ENCODE data around the gene VPS13A. TPM values are rescaled to one million over a fixed set of nuclear protein-coding genes. Genes with fewer than 3 reads are reported as not detected.

Gene VPS13A
- total RNA-seq, 4 donors from 2014 or later = 16.4 to 51.0 (median 29.4) TPM

GRCh38 chr9:77304543-77304942 is 127.2 kb downstream of the VPS13A start:
- Histone ChIP-seq H3K36me3 (peaks cover 0 to 4% of the 10 kb centered on the region in 2 donors), H3K27ac (no peak overlapping the region), H3K9me3 (no peaks in the 10 kb centered on the region), H3K4me3 (no peak overlapping the region), H3K27me3 (no peaks in the 10 kb centered on the region), H3K4me1 (no peaks in the 10 kb centered on the region)
- in situ Hi-C loops (cut with MboI; ENCODE audit: low sequenced_read_pairs in 4 of 4) = no loop called here
- ATAC-seq = no peak
- TF ChIP-seq POLR2A (IDR thresholded peaks at IDR 0.05) (no peak), CTCF (IDR thresholded peaks at IDR 0.05 in 4 of 5, conservative IDR thresholded peaks at IDR 0.05 in 1 of 5) (no peak)
- DNase-seq = no peak
- intact Hi-C loops (cut with DNase I; ENCODE audit: low total_unique reads) = no loop called here

GRCh38 chr9:77305622-77306400 is 128.5 kb downstream of the VPS13A start:
- Histone ChIP-seq H3K9me3 (no peaks in the 10 kb centered on the region), H3K27ac (no peak overlapping the region), H3K4me3 (no peak overlapping the region), H3K4me1 (no peaks in the 10 kb centered on the region), H3K36me3 (peaks cover 0 to 8% of the 10 kb centered on the region in 2 donors), H3K27me3 (no peaks in the 10 kb centered on the region)
- intact Hi-C loops (cut with DNase I; ENCODE audit: low total_unique reads) = no loop called here
- no peak for TF ChIP-seq POLR2A (IDR thresholded peaks at IDR 0.05)
- TF ChIP-seq CTCF (IDR thresholded peaks at IDR 0.05 in 4 of 5, conservative IDR thresholded peaks at IDR 0.05 in 1 of 5) = no peak
- in situ Hi-C loops (cut with MboI; ENCODE audit: low sequenced_read_pairs in 4 of 4) = no loop called here
- no peak for DNase-seq
- ATAC-seq = no peak

GRCh38 chr9:77307166-77307565 is 129.8 kb downstream of the VPS13A start:
- ATAC-seq (no peak), DNase-seq (no peak)
- Histone ChIP-seq H3K4me3 (no peak overlapping the region), H3K9me3 (no peaks in the 10 kb centered on the region), H3K27ac (no peak overlapping the region), H3K27me3 (no peaks in the 10 kb centered on the region), H3K4me1 (no peaks in the 10 kb centered on the region), H3K36me3 (peaks cover 0 to 8% of the 10 kb centered on the region in 2 donors)
- TF ChIP-seq POLR2A (IDR thresholded peaks at IDR 0.05) = no peak
- TF ChIP-seq CTCF (IDR thresholded peaks at IDR 0.05 in 4 of 5, conservative IDR thresholded peaks at IDR 0.05 in 1 of 5) = no peak
- intact Hi-C loops (cut with DNase I; ENCODE audit: low total_unique reads) (no loop called here), in situ Hi-C loops (cut with MboI; ENCODE audit: low sequenced_read_pairs in 4 of 4) (no loop called here)

- H3K27me3 ChIP-seq = no peaks in the 10 kb centered on the region
- ATAC-seq (no peak), DNase-seq (no peak)
- H3K36me3 ChIP-seq = peaks cover 0 to 16% of the 10 kb centered on the region in 2 donors
- H3K4me1 ChIP-seq = no peaks in the 10 kb centered on the region
- no peak overlapping the region for H3K27ac ChIP-seq
- H3K9me3 ChIP-seq = no peaks in the 10 kb centered on the region
- in situ Hi-C loops (cut with MboI; ENCODE audit: low sequenced_read_pairs in 4 of 4) = loop anchor here in 1 of 4 donors (5.0 kb wide), 1 partner anchor 51 kb away; no protein-coding TSS in a partner anchor
- H3K4me3 ChIP-seq = no peak overlapping the region
- intact Hi-C loops (cut with DNase I; ENCODE audit: low total_unique reads) = no loop called here
- TF ChIP-seq CTCF (IDR thresholded peaks at IDR 0.05 in 4 of 5, conservative IDR thresholded peaks at IDR 0.05 in 1 of 5) (no peak), POLR2A (IDR thresholded peaks at IDR 0.05) (no peak)
These were observed 138.7 kb downstream of the VPS13A start for GRCh38 chr9:77316058-77316457.
